Nephron progenitor cell (in vitro differentiated cells): Measurements from ENCODE around the gene VPS4B.

Source experiments
- DNase-seq: peaks from one replicate; pipeline ENCODE4 v3.0.0; 2021
- H3K27ac Mint-ChIP-seq: 2 replicates; pipeline ENCODE4 v1.8.0; 2021; ENCODE audit warnings: mild to moderate bottlenecking, moderate library complexity, mixed read lengths
- H3K27me3 Mint-ChIP-seq: 2 replicates; pipeline ENCODE4 v1.8.0; 2021; ENCODE audit warnings: mild to moderate bottlenecking, low read depth, mixed read lengths; ENCODE audit not compliant: poor library complexity
- H3K36me3 Mint-ChIP-seq: 2 replicates; pipeline ENCODE4 v1.8.0; 2021; ENCODE audit warnings: low read depth, mixed read lengths
- H3K4me1 Mint-ChIP-seq: 2 replicates; pipeline ENCODE4 v1.8.0; 2021; ENCODE audit warnings: mixed read lengths
- H3K4me3 Mint-ChIP-seq: 2 replicates; pipeline ENCODE4 v1.8.0; 2021; ENCODE audit warnings: mild to moderate bottlenecking, moderate library complexity, mixed read lengths
- H3K9me3 Mint-ChIP-seq: 2 replicates; pipeline ENCODE4 v1.8.0; 2021; ENCODE audit warnings: mild to moderate bottlenecking, moderate library complexity, mixed read lengths
- CTCF ChIP-seq: fragments of 200-600 bp; sonication (generic); IDR thresholded peaks from 2 replicates; pipeline ENCODE4 v1.5.0; 2021; ENCODE audit warnings: antibody characterized with exemption

The VPS4B gene

GRCh38 chr18:63348508-63349136, 73.7 kb downstream of the VPS4B start:
- H3K27ac Mint-ChIP-seq = no peak overlapping the region
- DNase-seq = no peak
- peaks cover 65% of the 10 kb centered on the region for H3K36me3 Mint-ChIP-seq
- TF ChIP-seq CTCF = no peak
- H3K9me3 Mint-ChIP-seq = no peaks in the 10 kb centered on the region
- H3K4me3 Mint-ChIP-seq = no peak overlapping the region
- H3K4me1 Mint-ChIP-seq = peaks cover 7% of the 10 kb centered on the region
- peaks cover 3% of the 10 kb centered on the region for H3K27me3 Mint-ChIP-seq

GRCh38 chr18:63346480-63347183, 75.6 kb downstream of the VPS4B start:
- TF ChIP-seq CTCF = no peak

GRCh38 chr18:63346031-63346430, 76.2 kb downstream of the VPS4B start:
- peaks cover 3% of the 10 kb centered on the region for H3K27me3 Mint-ChIP-seq
- H3K36me3 Mint-ChIP-seq = peaks cover 62% of the 10 kb centered on the region
- H3K4me1 Mint-ChIP-seq = peaks cover 7% of the 10 kb centered on the region
- DNase-seq = no peak
- no peak overlapping the region for H3K27ac Mint-ChIP-seq
- TF ChIP-seq CTCF = no peak
- no peak overlapping the region for H3K4me3 Mint-ChIP-seq
- H3K9me3 Mint-ChIP-seq = no peaks in the 10 kb centered on the region

More at GRCh38 chr18:63346480-63347183, 75.6 kb downstream of the VPS4B start:
- H3K9me3 Mint-ChIP-seq = no peaks in the 10 kb centered on the region
- DNase-seq = no peak
- H3K27me3 Mint-ChIP-seq = peaks cover 3% of the 10 kb centered on the region
- peaks cover 7% of the 10 kb centered on the region for H3K4me1 Mint-ChIP-seq
- no peak overlapping the region for H3K4me3 Mint-ChIP-seq
- peak overlapping the region; percentile 51 for H3K27ac Mint-ChIP-seq
- H3K36me3 Mint-ChIP-seq = peaks cover 61% of the 10 kb centered on the region

DNA sequence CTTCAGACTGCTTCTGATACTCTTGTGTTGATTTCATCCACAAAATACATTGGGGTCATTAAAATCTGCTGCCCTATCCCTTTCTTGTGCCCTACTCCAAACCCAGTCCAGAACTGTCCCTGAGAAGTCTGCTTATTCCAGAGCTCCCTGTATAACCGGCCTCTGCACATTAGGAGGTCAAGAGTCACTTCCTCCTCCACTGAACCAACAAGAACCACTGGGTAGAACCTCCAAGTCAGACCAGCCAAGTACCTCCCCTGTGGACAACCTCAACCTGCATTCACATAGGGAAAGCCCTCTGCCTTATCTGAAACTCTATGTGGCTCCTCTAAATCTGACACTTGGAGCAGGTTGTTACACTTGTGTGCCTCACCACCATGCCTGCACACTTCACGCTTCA, 77.4 kb downstream of the VPS4B start:
- Mint-ChIP-seq H3K4me3 (no peak overlapping the region), H3K4me1 (peaks cover 7% of the 10 kb centered on the region), H3K27me3 (peaks cover 3% of the 10 kb centered on the region), H3K36me3 (peaks cover 58% of the 10 kb centered on the region), H3K9me3 (no peaks in the 10 kb centered on the region), H3K27ac (peak overlapping the region; percentile 73)
- TF ChIP-seq CTCF = no peak
- no peak for DNase-seq

- H3K9me3 Mint-ChIP-seq = no peaks in the 10 kb centered on the region
- peaks cover 56% of the 10 kb centered on the region for H3K36me3 Mint-ChIP-seq
- no peak for DNase-seq
- peaks cover 3% of the 10 kb centered on the region for H3K27me3 Mint-ChIP-seq
- H3K4me1 Mint-ChIP-seq = peaks cover 7% of the 10 kb centered on the region
- no peak overlapping the region for H3K27ac Mint-ChIP-seq
- no peak for TF ChIP-seq CTCF
- no peak overlapping the region for H3K4me3 Mint-ChIP-seq
Observed at GRCh38 chr18:63344263-63344662, 78.0 kb downstream of the VPS4B start.

DNA sequence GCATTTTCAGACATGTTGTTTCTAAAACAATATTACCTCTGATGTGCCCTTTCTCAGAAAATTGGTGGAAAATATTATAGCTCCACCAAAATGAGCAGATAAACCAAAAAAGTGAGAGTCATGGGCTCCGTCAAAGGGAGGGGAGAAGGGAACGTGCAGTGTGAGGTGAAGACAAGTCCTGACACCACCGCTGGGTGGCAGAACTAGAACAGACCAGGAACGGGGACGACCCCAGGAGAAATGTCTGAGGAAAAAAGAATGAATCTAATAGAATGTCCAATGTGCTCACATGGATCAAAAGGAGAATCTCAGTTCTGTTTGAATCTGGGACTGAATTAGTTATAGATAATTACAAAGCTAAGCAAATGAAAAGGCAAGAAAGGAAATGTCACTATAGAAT, 80.1 kb downstream of the VPS4B start:
- H3K9me3 Mint-ChIP-seq = no peaks in the 10 kb centered on the region
- no peak overlapping the region for H3K4me3 Mint-ChIP-seq
- no peaks in the 10 kb centered on the region for H3K27me3 Mint-ChIP-seq
- no peak overlapping the region for H3K27ac Mint-ChIP-seq
- H3K4me1 Mint-ChIP-seq = peaks cover 7% of the 10 kb centered on the region
- TF ChIP-seq CTCF = peak; percentile 55
- H3K36me3 Mint-ChIP-seq = peaks cover 56% of the 10 kb centered on the region
- DNase-seq = peak; percentile 53
